B cell (primary cell): ENCODE results near the gene JMJD1C.

ENCODE experiments used
- EZH2 ChIP-seq: IDR thresholded peaks from 2 replicates; pipeline ENCODE4 v1.6.1; 2012; ENCODE audit warnings: borderline replicate concordance, low read depth, mild to moderate bottlenecking, moderate library complexity, low read length; ENCODE audit not compliant: insufficient read depth, poor library complexity, severe bottlenecking
- TF ChIP-seq, protein P1 (sequence below): fragments of 200-600 bp; IDR thresholded peaks from one replicate; pipeline ENCODE4 v1.8.0; 2022; ENCODE audit warnings: antibody characterized with exemption, mild to moderate bottlenecking

- TF ChIP-seq, protein P1, sequence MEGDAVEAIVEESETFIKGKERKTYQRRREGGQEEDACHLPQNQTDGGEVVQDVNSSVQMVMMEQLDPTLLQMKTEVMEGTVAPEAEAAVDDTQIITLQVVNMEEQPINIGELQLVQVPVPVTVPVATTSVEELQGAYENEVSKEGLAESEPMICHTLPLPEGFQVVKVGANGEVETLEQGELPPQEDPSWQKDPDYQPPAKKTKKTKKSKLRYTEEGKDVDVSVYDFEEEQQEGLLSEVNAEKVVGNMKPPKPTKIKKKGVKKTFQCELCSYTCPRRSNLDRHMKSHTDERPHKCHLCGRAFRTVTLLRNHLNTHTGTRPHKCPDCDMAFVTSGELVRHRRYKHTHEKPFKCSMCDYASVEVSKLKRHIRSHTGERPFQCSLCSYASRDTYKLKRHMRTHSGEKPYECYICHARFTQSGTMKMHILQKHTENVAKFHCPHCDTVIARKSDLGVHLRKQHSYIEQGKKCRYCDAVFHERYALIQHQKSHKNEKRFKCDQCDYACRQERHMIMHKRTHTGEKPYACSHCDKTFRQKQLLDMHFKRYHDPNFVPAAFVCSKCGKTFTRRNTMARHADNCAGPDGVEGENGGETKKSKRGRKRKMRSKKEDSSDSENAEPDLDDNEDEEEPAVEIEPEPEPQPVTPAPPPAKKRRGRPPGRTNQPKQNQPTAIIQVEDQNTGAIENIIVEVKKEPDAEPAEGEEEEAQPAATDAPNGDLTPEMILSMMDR, result no peak
- no peak for TF ChIP-seq EZH2
Observed at GRCh38 chr10:63192826-63193225, 273.0 kb downstream of the JMJD1C start.
